ENCODE results near the gene BPIFB4.

Gene BPIFB4

GRCh38 chr20:33081411-33082154 lies 2.1 kb downstream of the BPIFB4 start:
- TF ChIP-seq, protein P1, sequence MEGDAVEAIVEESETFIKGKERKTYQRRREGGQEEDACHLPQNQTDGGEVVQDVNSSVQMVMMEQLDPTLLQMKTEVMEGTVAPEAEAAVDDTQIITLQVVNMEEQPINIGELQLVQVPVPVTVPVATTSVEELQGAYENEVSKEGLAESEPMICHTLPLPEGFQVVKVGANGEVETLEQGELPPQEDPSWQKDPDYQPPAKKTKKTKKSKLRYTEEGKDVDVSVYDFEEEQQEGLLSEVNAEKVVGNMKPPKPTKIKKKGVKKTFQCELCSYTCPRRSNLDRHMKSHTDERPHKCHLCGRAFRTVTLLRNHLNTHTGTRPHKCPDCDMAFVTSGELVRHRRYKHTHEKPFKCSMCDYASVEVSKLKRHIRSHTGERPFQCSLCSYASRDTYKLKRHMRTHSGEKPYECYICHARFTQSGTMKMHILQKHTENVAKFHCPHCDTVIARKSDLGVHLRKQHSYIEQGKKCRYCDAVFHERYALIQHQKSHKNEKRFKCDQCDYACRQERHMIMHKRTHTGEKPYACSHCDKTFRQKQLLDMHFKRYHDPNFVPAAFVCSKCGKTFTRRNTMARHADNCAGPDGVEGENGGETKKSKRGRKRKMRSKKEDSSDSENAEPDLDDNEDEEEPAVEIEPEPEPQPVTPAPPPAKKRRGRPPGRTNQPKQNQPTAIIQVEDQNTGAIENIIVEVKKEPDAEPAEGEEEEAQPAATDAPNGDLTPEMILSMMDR (IDR thresholded peaks at IDR 0.05) = no peak

- TF ChIP-seq, protein P1 (IDR thresholded peaks at IDR 0.05) = no peak
Observed at GRCh38 chr20:33082546-33082945, 3.1 kb downstream of the BPIFB4 start.

DNA sequence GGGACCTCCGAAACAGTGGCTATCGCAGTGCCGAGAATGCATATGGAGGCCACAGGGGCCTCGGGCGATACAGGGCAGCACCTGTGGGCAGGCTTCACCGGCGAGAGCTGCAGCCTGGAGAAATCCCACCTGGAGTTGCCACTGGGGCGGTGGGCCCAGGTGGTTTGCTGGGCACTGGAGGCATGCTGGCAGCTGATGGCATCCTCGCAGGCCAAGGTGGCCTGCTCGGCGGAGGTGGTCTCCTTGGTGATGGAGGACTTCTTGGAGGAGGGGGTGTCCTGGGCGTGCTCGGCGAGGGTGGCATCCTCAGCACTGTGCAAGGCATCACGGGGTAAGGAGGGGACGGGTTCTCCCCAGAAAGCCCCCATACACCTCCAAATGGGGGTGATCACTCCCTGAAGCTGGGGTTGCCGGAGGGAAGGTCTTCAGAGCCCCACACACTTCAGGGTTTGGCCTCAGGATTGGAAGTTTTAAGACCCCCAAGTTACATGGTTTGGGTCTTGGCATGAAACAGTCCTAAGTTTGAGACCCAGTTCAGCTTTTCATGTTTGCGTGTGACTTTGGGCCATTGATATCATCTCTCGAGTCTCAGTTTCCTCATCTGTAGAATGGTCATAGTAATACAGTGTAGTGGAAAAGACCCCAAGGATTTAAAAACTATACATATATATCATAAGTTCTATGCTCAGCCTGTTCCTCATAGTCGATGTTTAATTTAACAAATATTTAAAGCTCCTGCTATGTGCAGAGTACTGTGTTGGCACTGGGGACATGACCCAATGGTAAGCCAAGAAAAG lies 4.3 kb downstream of the BPIFB4 start:
- TF ChIP-seq, protein P1 (IDR thresholded peaks at IDR 0.05) = no peak

DNA sequence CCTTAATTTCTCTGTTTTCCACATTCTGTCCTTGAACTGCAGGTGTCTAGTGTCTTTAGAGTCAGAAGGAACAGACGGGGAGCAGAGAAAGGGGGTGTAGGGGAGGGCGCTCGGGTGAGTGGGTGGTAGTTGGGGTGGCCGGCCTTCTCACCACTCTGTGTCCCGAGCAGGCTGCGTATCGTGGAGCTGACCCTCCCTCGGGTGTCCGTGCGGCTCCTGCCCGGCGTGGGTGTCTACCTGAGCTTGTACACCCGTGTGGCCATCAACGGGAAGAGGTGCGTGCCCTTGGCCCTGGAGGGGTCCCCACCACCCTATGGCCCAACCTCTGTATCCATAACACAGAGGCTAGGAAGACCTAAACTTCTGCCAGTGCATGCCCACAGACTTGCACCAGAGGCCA lies 5.3 kb downstream of the BPIFB4 start:
- TF ChIP-seq, protein P1 (IDR thresholded peaks at IDR 0.05) = no peak

GRCh38 chr20:33086052-33086722 lies 6.7 kb downstream of the BPIFB4 start:
- TF ChIP-seq, protein P1 (IDR thresholded peaks at IDR 0.05) = no peak

DNA sequence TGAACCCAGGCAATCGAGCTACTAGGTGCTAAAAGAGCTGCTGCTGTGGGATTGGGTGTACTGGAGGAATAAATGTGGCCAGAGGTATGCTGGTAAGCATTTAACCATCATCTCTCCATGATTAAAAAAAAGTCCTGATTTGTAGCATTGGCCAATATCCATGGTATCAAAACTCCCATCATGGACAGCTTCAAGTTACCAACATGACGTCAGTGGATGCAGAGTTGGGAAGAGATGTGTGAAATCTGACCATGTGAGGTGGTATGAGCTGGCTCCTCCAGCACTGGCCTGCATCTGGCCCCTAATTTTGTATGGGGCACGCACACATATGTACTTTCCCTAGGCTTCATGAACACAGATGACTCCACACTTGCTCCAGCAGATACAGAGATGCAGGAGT lies 11.7 kb downstream of the BPIFB4 start:
- TF ChIP-seq, protein P1 (IDR thresholded peaks at IDR 0.05) = no peak

GRCh38 chr20:33091693-33092092 lies 12.2 kb downstream of the BPIFB4 start:
- TF ChIP-seq, protein P1 (IDR thresholded peaks at IDR 0.05) = no peak

Measured in LNCAP (cell line).